HepG2 (cell line): ENCODE measurements around the gene CTNNBL1. TPM values are rescaled to one million over a fixed set of nuclear protein-coding genes. Genes with fewer than 3 reads are reported as not detected.
A peak's percentile ranks its signal among the peaks of the same experiment; 100 is the strongest.

Experiments used
- ATF5 ChIP-seq: sonication (generic); formaldehyde crosslinking; IDR thresholded peaks from 2 replicates; pipeline ENCODE4 v1.4.0; 2020; ENCODE audit warnings: mild to moderate bottlenecking, low read depth, missing genetic modification reagents
- BRCA1 ChIP-seq: sonication (generic); formaldehyde crosslinking; IDR thresholded peaks from 2 replicates; pipeline ENCODE4 v1.4.0; 2020; ENCODE audit warnings: missing genetic modification reagents
- ETS1 ChIP-seq: sonication (generic); formaldehyde crosslinking; IDR thresholded peaks from 2 replicates; pipeline ENCODE4 v1.4.0; 2020; ENCODE audit warnings: missing genetic modification reagents
- GATAD1 ChIP-seq: IDR thresholded peaks from 2 replicates; pipeline ENCODE4 v1.6.1; 2016; ENCODE audit warnings: missing genetic modification reagents, missing compliant biosample characterization
- POLR2AphosphoS2 ChIP-seq: IDR thresholded peaks from 2 replicates; pipeline ENCODE4 v1.6.1; 2011; ENCODE audit warnings: low read depth, low read length, improper control_type of control experiment
- SAP130 ChIP-seq: IDR thresholded peaks from 2 replicates; pipeline ENCODE4 v1.6.1; 2016; ENCODE audit warnings: low read depth
- SIN3A ChIP-seq: IDR thresholded peaks from 2 replicates; pipeline ENCODE4 v1.6.1; 2011; ENCODE audit warnings: low read depth, mild to moderate bottlenecking, control low read depth, low read length, borderline replicate concordance
- SNAPC2 ChIP-seq: sonication (generic); formaldehyde crosslinking; IDR thresholded peaks from 2 replicates; pipeline ENCODE4 v1.8.1; 2022; ENCODE audit warnings: mild to moderate bottlenecking, missing genetic modification reagents
- SNRNP70 ChIP-seq: fragments of 200-400 bp; formaldehyde crosslinking; IDR thresholded peaks from 2 replicates; pipeline ENCODE4 v1.6.1; 2017; ENCODE audit warnings: mild to moderate bottlenecking, low read depth, low read length, moderate library complexity
- TBX3 ChIP-seq: fragments of 450-650 bp; IDR thresholded peaks from 2 replicates; pipeline ENCODE4 v1.6.1; 2017; ENCODE audit warnings: antibody characterized with exemption, mild to moderate bottlenecking, inconsistent platforms, borderline replicate concordance
- TEAD2 ChIP-seq: sonication (generic); formaldehyde crosslinking; IDR thresholded peaks from 2 replicates; pipeline ENCODE4 v1.9.0; 2021; ENCODE audit warnings: missing genetic modification reagents
- ZBTB3 ChIP-seq: sonication (generic); formaldehyde crosslinking; IDR thresholded peaks from 2 replicates; pipeline ENCODE4 v1.4.0; 2020; ENCODE audit warnings: low read depth, mild to moderate bottlenecking, moderate library complexity, missing genetic modification reagents, borderline replicate concordance
- ZKSCAN8 ChIP-seq: IDR thresholded peaks from 2 replicates; pipeline ENCODE4 v1.6.1; 2016; ENCODE audit warnings: borderline replicate concordance, missing genetic modification reagents, missing compliant biosample characterization
- ZNF567 ChIP-seq: sonication (generic); formaldehyde crosslinking; IDR thresholded peaks from 2 replicates; pipeline ENCODE4 v1.8.1; 2023; ENCODE audit warnings: mild to moderate bottlenecking, missing genetic modification reagents, borderline replicate concordance
- ZNF746 ChIP-seq: sonication (generic); formaldehyde crosslinking; IDR thresholded peaks from 2 replicates; pipeline ENCODE4 v1.8.0; 2022; ENCODE audit warnings: mild to moderate bottlenecking, missing genetic modification reagents
- ZNF781 ChIP-seq: sonication (generic); formaldehyde crosslinking; IDR thresholded peaks from 2 replicates; pipeline ENCODE4 v1.5.1; 2020; ENCODE audit warnings: borderline replicate concordance, mild to moderate bottlenecking, missing genetic modification reagents; ENCODE audit errors: not compliant biosample characterization
- ZSCAN20 ChIP-seq: sonication (generic); formaldehyde crosslinking; IDR thresholded peaks from 2 replicates; pipeline ENCODE4 v1.4.0; 2020; ENCODE audit warnings: missing genetic modification reagents, mild to moderate bottlenecking, borderline replicate concordance
- polyA plus RNA-seq, 8 experiments: library from polyadenylated mRNA; depleted of rRNA in 3 of 8; stranded (reverse) in 7 of 8; unstranded in 1 of 8; fragments of >200 nt; fragmentation: Illumina TruSeq in 4 of 8; extraction: Trizol in 4 of 8; gene quantifications; 2 replicates each; pipeline versions ENCODE4 v1.2.1 to v1.2.3, GENCODE V29; 2011 to 2016; ENCODE audit warnings: low read depth in 4 of 8, missing spikeins in 1 of 8, mixed read lengths in 1 of 8; ENCODE audit not compliant: insufficient read depth in 1 of 8
- total RNA-seq, 5 experiments: library from RNA; depleted of rRNA; stranded (reverse); fragments of >200 nt; fragmentation: Illumina TruSeq; extraction: Trizol; gene quantifications; 2 replicates each; pipeline ENCODE4 v1.2.3, GENCODE V29; 2016; ENCODE audit warnings: low read depth in 1 of 5
- TF ChIP-seq, protein P1 (sequence below): IDR thresholded peaks from 2 replicates; pipeline ENCODE4 v1.6.1; 2012; ENCODE audit warnings: low read length, improper control_type of control experiment
- TF ChIP-seq, protein P2 (sequence below): IDR thresholded peaks from 2 replicates; pipeline ENCODE4 v1.6.1; 2016; ENCODE audit warnings: missing biosample characterization, missing genetic modification reagents, low read depth
- TF ChIP-seq, protein P3 (sequence below): sonication (generic); formaldehyde crosslinking; IDR thresholded peaks from 2 replicates; pipeline ENCODE4 v1.4.0; 2020; ENCODE audit warnings: mild to moderate bottlenecking, missing genetic modification reagents

CTNNBL1 gene
- total and polyA plus RNA-seq, 2 of the 13 experiments (the other 11 are each of a cell fraction or from before 2014, with no cell fraction given): 49.3 to 94.6 TPM

DNA sequence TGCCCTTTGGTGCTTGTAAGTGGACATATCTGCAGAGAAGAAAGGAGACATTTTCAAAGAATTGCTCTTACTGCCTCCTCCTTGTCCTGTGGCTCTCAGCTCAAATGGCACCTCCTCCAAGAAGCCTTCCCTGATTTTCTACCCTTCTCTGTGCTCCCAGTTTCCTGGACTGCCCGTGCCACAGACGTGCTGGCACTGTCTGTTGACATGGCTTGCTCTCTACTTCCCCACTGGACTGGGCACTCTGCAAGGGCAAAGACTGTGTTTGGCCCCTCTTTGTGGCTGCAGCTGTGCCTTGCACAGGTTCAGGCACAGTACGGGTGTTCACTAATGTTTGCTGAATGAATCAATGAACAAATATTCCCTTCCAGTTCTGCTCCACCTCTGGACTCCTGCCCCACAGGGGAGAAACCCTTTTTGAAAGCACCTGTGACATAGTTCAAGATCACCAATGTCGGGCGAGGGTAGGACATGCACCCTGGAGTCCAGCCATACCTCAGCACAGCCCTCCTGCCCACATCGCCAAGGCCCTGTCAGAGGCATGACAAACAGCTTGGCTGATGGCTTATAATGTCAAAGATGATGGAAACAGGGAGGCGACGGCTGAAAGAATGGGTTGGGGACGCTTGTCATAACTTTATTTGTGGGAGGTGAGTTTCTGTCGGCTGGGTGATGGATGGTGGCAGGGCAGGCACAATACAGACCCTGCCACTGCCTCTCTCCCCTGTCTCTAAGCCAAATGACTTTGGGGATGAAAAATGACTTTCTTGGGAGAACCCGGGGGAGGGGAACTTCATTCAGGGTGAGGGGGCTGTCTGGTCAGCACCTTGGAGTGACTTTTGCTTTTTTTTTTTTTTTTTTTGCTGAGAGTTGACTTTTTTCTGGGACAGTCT is 15.6 kb upstream of the CTNNBL1 start (continued):
- TF ChIP-seq SAP130: peak; percentile 37
- no peak for TF ChIP-seq ETS1 (CRISPR knock-in tag)
- no peak for TF ChIP-seq ZSCAN20 (CRISPR knock-in tag)
- no peak for TF ChIP-seq BRCA1 (CRISPR knock-in tag)
- TF ChIP-seq, protein P1, sequence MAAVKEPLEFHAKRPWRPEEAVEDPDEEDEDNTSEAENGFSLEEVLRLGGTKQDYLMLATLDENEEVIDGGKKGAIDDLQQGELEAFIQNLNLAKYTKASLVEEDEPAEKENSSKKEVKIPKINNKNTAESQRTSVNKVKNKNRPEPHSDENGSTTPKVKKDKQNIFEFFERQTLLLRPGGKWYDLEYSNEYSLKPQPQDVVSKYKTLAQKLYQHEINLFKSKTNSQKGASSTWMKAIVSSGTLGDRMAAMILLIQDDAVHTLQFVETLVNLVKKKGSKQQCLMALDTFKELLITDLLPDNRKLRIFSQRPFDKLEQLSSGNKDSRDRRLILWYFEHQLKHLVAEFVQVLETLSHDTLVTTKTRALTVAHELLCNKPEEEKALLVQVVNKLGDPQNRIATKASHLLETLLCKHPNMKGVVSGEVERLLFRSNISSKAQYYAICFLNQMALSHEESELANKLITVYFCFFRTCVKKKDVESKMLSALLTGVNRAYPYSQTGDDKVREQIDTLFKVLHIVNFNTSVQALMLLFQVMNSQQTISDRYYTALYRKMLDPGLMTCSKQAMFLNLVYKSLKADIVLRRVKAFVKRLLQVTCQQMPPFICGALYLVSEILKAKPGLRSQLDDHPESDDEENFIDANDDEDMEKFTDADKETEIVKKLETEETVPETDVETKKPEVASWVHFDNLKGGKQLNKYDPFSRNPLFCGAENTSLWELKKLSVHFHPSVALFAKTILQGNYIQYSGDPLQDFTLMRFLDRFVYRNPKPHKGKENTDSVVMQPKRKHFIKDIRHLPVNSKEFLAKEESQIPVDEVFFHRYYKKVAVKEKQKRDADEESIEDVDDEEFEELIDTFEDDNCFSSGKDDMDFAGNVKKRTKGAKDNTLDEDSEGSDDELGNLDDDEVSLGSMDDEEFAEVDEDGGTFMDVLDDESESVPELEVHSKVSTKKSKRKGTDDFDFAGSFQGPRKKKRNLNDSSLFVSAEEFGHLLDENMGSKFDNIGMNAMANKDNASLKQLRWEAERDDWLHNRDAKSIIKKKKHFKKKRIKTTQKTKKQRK: no peak
- TF ChIP-seq TEAD2 (CRISPR knock-in tag): no peak
- TF ChIP-seq POLR2AphosphoS2: no peak
- no peak for TF ChIP-seq GATAD1
- TF ChIP-seq SNAPC2 (CRISPR knock-in tag): no peak
- peak; percentile 92; the same call in 1 of the 2 replicates for TF ChIP-seq ZNF567 (CRISPR knock-in tag)
- TF ChIP-seq ATF5 (CRISPR knock-in tag): no peak
- TF ChIP-seq, protein P2, sequence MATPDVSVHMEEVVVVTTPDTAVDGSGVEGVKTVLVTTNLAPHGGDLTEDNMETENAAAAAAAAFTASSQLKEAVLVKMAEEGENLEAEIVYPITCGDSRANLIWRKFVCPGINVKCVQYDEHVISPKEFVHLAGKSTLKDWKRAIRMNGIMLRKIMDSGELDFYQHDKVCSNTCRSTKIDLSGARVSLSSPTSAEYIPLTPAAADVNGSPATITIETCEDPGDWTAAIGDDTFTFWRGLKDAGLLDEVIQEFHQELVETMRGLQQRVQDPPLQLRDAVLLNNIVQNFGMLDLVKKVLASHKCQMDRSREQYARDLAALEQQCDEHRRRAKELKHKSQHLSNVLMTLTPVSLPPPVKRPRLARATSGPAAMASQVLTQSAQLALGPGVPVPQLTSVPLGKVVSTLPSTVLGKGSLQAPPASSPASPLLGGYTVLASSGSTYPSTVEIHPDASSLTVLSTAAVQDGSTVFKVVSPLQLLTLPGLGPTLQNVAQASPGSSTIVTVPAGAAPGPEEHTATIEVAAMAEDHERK (CRISPR knock-in tag): no peak
- TF ChIP-seq SIN3A: no peak
- no peak for TF ChIP-seq ZNF781 (CRISPR knock-in tag)
- no peak for TF ChIP-seq SNRNP70
- no peak for TF ChIP-seq ZBTB3 (CRISPR knock-in tag)
- TF ChIP-seq, protein P3, sequence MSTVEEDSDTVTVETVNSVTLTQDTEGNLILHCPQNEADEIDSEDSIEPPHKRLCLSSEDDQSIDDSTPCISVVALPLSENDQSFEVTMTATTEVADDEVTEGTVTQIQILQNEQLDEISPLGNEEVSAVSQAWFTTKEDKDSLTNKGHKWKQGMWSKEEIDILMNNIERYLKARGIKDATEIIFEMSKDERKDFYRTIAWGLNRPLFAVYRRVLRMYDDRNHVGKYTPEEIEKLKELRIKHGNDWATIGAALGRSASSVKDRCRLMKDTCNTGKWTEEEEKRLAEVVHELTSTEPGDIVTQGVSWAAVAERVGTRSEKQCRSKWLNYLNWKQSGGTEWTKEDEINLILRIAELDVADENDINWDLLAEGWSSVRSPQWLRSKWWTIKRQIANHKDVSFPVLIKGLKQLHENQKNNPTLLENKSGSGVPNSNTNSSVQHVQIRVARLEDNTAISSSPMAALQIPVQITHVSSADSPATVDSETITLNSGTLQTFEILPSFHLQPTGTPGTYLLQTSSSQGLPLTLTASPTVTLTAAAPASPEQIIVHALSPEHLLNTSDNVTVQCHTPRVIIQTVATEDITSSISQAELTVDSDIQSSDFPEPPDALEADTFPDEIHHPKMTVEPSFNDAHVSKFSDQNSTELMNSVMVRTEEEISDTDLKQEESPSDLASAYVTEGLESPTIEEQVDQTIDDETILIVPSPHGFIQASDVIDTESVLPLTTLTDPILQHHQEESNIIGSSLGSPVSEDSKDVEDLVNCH (CRISPR knock-in tag): no peak
- peak; percentile 27; the same call in 1 of the 2 replicates for TF ChIP-seq ZNF746 (CRISPR knock-in tag)
- TF ChIP-seq ZKSCAN8 (CRISPR knock-in tag): no peak
- peak; percentile 22; the same call in 1 of the 2 replicates for TF ChIP-seq TBX3
